Activated CD4-positive, CD25-positive, alpha-beta regulatory T cell treated with anti-CD3 and anti-CD28 coated beads, Interleukin-2, amount 50 U/mL, for 24 hours (primary cell): ENCODE measurements around the gene KRT7.

Experiments
- ATAC-seq, 2 donors: fragments of 150-1000 bp; cut with Tn5 transposase; one replicate each; pipeline ENCODE4 v1.10.0; 2021; ENCODE audit warnings: mild to moderate bottlenecking in 1 of 2, moderate library complexity in 1 of 2

KRT7 gene

DNA sequence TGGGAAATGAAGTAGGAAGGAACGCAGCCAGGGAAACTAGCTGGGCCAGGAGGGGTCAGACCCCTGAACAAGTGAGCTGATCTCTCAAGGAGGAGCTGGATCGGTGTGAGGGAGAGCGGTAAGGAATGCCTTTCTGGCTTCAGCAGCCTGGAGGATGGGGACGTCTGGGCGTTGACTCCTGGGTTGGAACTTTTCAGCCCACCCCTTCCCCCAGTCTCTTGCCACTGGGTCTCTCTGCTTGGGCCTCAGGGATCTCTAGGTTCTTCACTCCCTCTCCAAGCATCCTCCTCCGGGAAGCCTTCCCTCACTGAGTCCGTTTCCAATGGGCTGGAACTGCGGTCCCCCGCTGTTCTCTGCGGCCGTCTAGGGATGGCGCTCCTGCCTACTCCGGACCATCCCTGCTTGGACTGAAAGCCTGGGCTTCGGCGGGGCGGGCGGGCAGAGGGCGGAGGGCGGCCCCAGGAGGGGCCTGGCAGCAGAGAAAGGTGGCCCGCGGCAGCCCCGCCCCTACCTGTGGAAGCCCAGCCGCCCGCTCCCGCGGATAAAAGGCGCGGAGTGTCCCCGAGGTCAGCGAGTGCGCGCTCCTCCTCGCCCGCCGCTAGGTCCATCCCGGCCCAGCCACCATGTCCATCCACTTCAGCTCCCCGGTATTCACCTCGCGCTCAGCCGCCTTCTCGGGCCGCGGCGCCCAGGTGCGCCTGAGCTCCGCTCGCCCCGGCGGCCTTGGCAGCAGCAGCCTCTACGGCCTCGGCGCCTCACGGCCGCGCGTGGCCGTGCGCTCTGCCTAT, at the start of gene KRT7:
KRT7 (plus strand) TSS at position 570 of the 788 bp plus-strand sequence; CDS start at position 624, 54 bp downstream.
- no peak for ATAC-seq

DNA sequence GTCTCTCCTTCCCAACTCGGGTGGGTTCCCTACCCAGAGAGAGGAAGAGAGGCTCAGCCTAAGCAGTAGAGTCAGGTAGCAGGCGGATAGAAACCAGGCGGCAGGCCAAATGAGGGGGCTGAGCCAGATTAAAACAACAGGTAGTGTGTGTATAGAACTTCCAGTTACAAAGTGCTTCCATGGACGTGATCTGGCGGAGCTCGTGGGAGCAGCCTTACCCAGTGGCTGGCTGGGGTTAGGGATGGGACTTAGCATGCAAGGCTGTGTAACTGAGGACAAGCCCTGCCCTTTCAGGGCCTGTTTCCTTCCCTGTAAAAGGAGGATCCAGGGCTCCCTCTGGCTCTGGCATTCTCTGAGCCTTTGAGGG, 49.5 kb upstream of the KRT7 start:
- no peak for ATAC-seq

GRCh38 chr12:52183971-52184370, 49.1 kb upstream of the KRT7 start:
- ATAC-seq: no peak

DNA sequence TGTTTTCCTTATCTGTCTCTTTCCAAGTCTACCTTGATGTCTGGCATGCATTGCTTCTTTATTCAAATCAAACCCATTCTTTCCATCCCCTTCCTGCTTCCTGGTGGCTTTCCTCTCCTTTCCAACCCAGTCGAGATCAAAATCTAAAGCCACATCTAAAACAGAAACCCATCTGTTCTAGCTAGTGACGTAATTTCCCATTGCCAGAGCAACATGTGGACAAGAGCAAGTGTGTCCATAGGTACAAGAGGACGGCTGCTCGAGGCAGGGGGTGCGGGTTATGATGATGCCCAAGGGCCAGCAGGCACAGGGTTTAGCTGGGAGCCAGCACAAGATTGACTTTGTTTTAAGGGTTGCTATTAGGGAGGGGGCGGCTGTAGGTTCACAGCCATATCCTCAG, 48.2 kb upstream of the KRT7 start:
- ATAC-seq: no peak

GRCh38 chr12:52185400-52185967, 47.6 kb upstream of the KRT7 start:
- ATAC-seq: no peak

DNA sequence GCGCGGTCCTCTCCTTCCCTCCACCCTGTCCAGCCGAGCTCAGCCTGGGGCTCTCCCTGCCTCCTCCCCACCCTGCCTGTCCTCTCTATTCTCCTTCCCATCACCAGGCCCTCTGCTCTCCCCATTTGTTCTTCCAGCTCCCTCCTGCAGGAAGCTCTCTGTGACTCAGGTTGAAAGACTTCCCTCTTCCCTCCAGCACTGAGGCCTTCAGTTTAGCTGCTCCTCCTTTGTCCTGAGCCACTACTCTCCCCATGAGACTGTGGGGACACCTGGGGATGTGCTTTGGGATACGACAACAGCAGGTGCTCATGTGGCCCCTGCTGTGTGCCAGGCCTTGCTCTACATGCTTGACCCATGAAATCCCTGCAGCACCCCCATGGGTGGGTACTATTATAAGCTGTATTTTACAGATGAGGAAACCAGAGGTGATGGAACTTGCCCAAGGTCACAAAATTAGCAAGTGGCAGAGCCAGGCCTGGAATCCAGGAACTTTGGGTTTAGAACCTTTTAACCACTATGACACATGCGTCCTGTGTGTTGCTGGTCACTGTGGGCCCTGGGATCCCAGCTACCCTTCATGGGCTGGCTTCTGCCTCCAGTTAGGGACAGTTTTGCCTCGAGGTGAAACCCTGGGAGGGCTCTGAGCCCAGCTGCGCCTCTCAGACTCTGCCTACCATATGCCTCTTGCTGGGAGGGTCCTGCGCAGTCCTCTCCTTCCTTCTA, 46.8 kb upstream of the KRT7 start:
- ATAC-seq: no peak

DNA sequence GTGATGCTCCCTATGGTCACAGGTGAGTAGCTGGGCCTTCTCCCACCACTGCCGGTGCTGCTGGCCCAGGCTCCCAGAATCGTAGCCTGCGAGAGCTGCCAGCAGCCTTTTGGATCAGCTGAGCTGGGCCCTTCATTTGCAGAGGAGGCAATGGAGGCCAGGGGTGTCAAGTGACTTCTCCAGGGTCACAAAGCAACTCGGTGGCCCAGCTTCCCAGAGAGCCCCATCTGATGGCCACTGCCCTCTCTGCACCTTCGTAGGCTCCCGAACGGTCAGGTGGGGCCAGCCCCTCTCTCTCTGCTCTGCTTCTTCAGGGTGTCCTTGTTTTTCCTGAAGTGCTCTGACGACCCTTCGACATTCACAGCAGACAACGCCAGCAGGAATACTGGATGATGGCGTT, 45.8 kb upstream of the KRT7 start:
- ATAC-seq: no peak

GRCh38 chr12:52187640-52188039, 45.4 kb upstream of the KRT7 start:
- ATAC-seq: no peak

DNA sequence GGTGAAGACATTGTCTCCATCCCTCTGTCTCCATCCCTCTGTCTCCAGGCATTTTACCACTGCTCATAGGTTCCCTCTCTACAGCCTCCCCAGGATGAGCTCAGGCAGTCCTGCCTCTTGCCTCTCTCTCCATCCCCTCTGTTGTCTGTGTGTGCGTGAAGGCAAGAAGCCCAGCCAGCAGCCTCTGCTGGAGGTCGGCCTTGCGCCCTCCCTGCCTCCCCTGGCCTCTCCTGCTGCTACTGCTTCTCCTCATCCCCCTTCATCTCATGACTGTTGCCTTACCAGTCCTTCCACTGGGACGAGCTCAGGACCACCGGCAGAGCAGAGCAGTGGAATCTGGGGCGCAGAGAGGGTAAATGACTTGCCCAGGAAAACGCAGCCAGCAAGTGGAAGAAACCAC, 44.4 kb upstream of the KRT7 start:
- no peak for ATAC-seq

GRCh38 chr12:52189376-52190174, 43.5 kb upstream of the KRT7 start:
- ATAC-seq: no peak

DNA sequence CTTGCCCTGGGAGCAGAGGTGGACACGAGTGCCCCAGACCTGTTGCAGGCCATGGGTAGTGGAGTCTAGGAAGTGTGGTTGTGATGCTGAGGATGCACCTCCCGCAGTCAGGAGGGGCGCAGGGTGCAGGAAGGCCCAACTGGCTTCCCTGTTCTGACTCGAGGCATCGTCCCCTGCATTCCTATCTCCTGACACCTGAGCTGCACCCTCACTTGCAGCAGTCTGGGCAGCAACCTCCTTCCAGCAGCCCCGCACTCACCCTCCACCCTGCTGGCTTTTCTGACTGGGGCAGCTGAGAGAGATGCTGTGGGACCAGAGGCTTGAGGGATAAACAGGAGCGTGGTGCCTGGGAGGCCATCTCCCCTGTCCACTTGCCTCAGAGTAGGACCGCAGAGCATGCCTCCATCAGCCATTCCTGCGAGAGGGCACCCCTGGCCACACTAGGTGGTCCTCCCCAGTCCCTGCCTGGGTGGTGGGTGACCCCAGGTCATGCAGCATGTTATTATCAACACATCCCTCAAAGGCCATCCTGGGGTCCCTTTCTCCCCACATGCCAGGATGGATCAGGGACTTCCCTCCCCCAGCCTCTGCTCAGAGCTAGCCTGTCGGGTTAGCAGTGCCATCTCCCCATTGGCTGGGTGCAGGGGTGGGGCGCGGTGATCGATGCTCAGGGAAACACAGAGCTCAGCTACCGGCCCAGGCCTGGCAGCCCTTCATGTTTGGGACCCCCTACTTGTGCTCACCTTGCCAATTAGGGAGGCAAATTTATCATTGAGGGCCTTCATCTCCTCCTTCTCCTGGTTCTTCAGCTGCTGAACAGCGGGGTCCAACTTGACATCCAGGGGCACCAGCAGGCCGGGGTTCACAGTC, 41.9 kb upstream of the KRT7 start:
- ATAC-seq: no peak

DNA sequence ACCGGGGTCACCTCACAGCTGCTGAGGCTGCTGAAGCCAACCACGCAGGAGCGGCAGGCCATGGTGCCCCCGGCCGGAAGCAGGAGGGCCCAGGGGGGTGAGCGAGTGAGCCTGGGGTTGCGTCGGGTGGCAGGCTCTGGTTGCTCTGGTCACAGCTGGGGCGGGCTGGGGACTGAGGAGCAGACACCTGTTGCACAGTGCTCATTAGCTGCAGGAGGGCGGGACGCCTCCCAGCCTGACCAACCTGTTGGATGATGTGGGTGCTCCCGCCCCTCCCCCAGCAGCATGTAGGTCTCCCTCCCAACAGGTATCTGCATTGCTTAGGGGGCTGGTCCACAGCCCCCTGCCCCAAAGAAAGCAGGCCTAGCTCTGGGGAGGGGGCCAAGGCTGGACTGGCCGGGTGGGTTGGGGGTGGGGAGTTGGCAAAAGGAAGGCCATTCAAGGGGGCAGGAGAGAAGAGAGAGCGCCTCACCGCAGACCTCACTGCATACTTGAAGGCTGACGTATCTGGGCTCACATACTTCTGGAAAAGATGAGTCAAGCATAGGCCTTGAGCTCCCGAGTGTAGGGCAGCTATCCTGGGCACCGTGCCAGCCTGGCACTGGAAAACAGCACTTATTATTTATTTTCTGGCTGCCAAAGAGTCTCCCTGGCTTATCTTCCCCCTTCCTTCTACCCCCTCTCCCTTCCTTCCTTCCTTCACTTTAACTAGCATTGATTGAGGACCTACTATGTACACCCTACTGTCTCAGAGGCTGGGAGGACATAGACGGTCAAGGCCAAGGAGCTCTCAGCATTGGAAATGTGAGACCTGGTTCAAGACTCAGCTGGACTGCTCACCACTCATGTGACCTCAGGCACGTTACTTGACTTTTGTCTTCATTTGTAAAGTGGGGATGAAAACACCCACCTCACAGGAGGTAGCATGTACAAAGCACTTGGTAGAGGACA, 40.9 kb upstream of the KRT7 start, which contains the start of gene KRT80:
KRT80 (minus strand) TSS at position 174 of the 951 bp plus-strand sequence; CDS start at position 62, 112 bp downstream.
- ATAC-seq: no peak

- no peak for ATAC-seq
Measured at GRCh38 chr12:52193532-52193931, 39.5 kb upstream of the KRT7 start.

GRCh38 chr12:52193991-52194390, 39.1 kb upstream of the KRT7 start:
- ATAC-seq: no peak

- no peak for ATAC-seq
Measured at GRCh38 chr12:52195065-52195730, 37.8 kb upstream of the KRT7 start.

GRCh38 chr12:52197371-52198231, 35.4 kb upstream of the KRT7 start:
- no peak for ATAC-seq

GRCh38 chr12:52198454-52199215, 34.4 kb upstream of the KRT7 start:
- no peak for ATAC-seq

GRCh38 chr12:52199294-52199919, 33.6 kb upstream of the KRT7 start:
- no peak for ATAC-seq
